Measurements from ENCODE around the gene DLGAP1.

The DLGAP1 gene

GRCh38 chr18:4198956-4199355 is 256.2 kb downstream of the DLGAP1 start:
- TF ChIP-seq SPI1 (IDR thresholded peaks at IDR 0.05; ENCODE audit: borderline replicate concordance, low read depth) (no peak), POLR2AphosphoS5 (IDR thresholded peaks at IDR 0.05; ENCODE audit: low read depth) (no peak), GABPA (IDR thresholded peaks at IDR 0.05; ENCODE audit: low read depth) (no peak), CTCF (IDR thresholded peaks at IDR 0.05; ENCODE audit: insufficient read depth, low read length) (no peak), REST (IDR thresholded peaks at IDR 0.05; ENCODE audit: insufficient replicate concordance, low read depth) (no peak)
- no peaks in the 10 kb centered on the region for H3K27me3 ChIP-seq (ENCODE audit: insufficient read depth, poor library complexity, severe bottlenecking)
- H3K27ac ChIP-seq (replicated peaks) = no peak overlapping the region
- no peak overlapping the region for H3K4me3 ChIP-seq (replicated peaks; ENCODE audit: insufficient read depth, low read length)
- no peak for DNase-seq (ENCODE audit: low read depth in 1 of 2, low spot score in 1 of 2)

GRCh38 chr18:4196351-4196750 is 258.8 kb downstream of the DLGAP1 start:
- Histone ChIP-seq H3K27ac (replicated peaks) (no peak overlapping the region), H3K27me3 (ENCODE audit: insufficient read depth, poor library complexity, severe bottlenecking) (no peaks in the 10 kb centered on the region), H3K4me3 (replicated peaks; ENCODE audit: insufficient read depth, low read length) (no peak overlapping the region)
- TF ChIP-seq REST (IDR thresholded peaks at IDR 0.05; ENCODE audit: insufficient replicate concordance, low read depth) (no peak), POLR2AphosphoS5 (IDR thresholded peaks at IDR 0.05; ENCODE audit: low read depth) (no peak), SPI1 (IDR thresholded peaks at IDR 0.05; ENCODE audit: borderline replicate concordance, low read depth) (no peak), CTCF (IDR thresholded peaks at IDR 0.05; ENCODE audit: insufficient read depth, low read length) (no peak), GABPA (IDR thresholded peaks at IDR 0.05; ENCODE audit: low read depth) (no peak)
- no peak for DNase-seq (ENCODE audit: low read depth in 1 of 2, low spot score in 1 of 2)

- no peak overlapping the region for H3K27ac ChIP-seq (replicated peaks)
- no peak for DNase-seq (ENCODE audit: low read depth in 1 of 2, low spot score in 1 of 2)
- TF ChIP-seq POLR2AphosphoS5 (IDR thresholded peaks at IDR 0.05; ENCODE audit: low read depth) (no peak), GABPA (IDR thresholded peaks at IDR 0.05; ENCODE audit: low read depth) (no peak), CTCF (IDR thresholded peaks at IDR 0.05; ENCODE audit: insufficient read depth, low read length) (no peak), REST (IDR thresholded peaks at IDR 0.05; ENCODE audit: insufficient replicate concordance, low read depth) (no peak), SPI1 (IDR thresholded peaks at IDR 0.05; ENCODE audit: borderline replicate concordance, low read depth) (no peak)
- H3K4me3 ChIP-seq (replicated peaks; ENCODE audit: insufficient read depth, low read length) = no peak overlapping the region
- no peaks in the 10 kb centered on the region for H3K27me3 ChIP-seq (ENCODE audit: insufficient read depth, poor library complexity, severe bottlenecking)
These were observed 262.0 kb downstream of the DLGAP1 start for GRCh38 chr18:4193086-4193485.

Measured in HL-60 (cell line).